HG03469 (cell line): ENCODE results near the gene PTPRH.
"Not testable (repeated sequence)": the region's sequence is repeated elsewhere in the genome, so short reads cannot be mapped to it uniquely, and the experiment has no call there.

Source experiments
- ATAC-seq: cut with Tn5 transposase; IDR thresholded peaks from one replicate; pipeline ENCODE4 v1.9.1; 2021; ENCODE audit warnings: mild to moderate bottlenecking, moderate library complexity, moderate number of reproducible peaks; ENCODE audit not compliant: unreplicated experiment

Gene PTPRH

DNA sequence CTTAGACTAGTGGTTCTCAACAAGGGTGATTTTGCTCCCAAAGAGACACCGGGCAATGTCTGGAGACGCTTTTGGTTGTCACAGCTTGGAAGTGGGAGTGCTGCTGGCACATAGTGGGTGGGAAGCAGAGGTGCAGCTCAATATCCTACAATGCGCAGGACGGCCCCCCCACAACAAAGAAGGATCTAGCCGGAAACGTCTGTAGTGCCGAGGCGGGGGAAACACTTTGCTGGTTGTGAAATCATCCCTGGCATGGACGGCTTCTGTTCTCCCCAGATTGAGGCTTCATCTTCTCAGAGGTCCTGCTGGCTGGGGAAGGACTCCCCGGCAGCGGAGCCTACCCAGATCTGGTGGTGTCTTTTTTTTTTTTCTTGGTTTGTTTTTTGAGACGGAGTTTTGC, 15.8 kb downstream of the PTPRH start:
- ATAC-seq: no peak

GRCh38 chr19:55189403-55189835, 19.9 kb downstream of the PTPRH start:
- ATAC-seq: no peak

- no peak for ATAC-seq
Measured at GRCh38 chr19:55188625-55189024, 20.7 kb downstream of the PTPRH start.

DNA sequence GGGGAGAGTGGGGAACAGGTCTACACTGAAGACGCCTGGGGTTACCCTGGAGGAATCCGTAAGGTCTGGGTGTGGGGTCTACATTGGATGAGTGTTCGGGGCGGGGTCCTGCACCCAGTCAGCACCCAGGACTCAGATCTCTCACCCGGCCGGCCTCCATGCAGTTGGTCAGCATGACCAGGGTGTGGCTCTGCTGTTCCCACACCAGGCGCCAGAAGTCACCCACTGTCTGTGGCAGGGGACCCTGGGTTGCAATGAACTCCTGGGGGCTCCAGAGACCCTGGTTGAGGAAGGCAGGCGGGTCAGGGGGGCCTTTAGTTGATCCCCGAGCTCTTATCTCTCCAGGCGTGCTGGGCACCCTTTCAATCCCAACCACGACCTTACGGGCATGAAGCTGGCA, 23.2 kb downstream of the PTPRH start:
- no peak for ATAC-seq

GRCh38 chr19:55181740-55182139, 27.6 kb downstream of the PTPRH start:
- no peak for ATAC-seq

DNA sequence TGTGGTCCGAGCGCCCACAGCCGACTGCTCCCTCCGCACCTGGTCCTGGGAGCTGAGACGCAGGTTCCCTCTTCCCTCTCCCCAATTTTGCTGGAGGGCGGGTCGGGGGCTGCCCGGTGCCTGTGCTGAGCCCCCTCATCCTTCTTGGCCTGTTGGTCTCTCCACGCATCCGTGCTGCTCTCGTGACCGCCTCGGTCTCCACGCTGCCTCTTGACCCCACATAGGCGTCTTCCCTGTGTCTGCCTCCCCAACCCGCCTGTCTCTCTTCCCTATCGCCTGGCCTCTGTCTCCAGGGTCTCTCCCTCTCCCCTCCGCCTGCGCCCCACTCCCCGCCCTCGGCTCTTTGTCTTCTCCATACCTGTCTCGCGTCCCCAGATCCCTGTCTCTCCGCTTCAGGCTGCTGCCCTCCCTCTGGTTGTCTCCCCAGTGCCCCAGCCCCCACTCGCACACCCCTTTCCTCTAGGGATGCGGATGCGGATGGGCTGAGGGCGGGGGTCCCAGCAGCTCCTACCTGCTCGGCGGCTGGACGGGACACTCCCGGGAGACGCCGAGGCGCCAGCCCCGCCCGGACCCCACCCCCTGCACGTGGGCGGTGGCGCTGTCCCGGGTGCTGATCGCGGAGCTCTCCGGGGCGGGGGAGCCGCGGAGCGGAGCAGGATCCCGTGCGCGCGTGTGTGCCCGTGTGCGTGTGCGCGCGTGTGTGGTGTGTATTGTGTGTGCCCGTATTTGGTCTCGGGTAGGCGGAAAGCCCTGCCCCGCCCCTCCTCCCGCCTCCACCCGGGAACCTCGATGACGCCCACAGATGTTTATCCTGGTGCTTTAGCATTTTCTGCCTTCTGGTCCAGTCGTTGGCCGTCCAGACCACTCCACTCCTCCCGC, 29.5 kb downstream of the PTPRH start, which contains the start of gene SYT5:
Gene SYT5, minus strand, starts transcription at position 684 of the 879 bp plus-strand sequence. CDS start 1,248 bp downstream, outside the sequence.
- ATAC-seq: no peak

GRCh38 chr19:55178781-55179599, 30.3 kb downstream of the PTPRH start:
- peak; percentile 67 for ATAC-seq

DNA sequence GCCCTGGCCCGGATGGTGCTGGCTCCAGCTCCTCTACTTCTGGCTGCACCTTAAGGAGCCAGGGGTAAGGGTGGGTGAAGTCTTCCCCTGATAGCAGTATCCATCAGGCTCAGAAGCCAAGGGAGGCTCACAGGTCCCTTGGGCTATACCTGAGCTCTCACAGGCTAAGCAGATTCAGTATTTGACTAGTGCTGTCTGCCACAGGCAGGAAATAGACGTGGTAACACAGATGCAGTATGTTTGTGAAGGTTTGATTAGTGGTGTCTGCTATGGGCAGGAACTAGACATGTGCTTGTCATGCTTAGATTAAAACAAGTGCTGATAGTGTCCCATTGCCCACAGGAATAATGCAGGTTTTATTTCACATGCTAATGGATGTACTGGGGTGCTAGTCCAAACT, 33.2 kb downstream of the PTPRH start:
- no peak for ATAC-seq

- ATAC-seq: no peak
Measured at GRCh38 chr19:55175117-55175867, 34.0 kb downstream of the PTPRH start.

DNA sequence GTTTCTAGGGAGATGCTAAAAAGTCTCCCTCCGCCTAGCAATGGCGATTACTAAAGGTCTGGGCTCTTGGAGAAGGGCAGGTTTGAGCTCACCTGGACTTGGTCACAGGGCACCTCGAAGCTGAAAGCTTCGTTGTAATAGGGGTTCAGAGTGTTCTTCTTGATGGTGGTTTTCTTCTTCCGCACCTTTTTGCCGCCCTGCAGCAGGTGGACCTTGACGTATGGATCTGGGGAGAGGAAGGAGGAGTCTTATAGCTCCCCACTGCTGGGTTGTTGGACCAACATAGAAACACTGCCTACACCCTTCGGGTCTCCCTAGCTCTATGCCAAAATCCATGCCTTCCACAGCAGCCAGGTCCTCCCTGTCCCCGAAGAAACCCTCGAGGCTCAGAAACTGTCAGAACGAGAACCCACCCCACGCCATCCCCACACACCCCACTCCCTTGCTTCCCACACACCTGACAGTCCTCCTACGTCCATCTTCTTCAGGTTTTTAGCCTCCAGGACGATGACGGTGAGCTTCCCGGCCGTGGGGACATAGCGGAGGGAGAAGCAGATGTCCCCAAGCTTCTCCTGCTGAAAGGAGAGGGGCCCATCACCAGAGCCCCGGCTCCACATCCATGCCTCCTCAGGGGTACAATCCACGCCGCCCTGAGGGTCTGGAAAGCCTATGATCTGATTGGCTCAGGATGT, 34.7 kb downstream of the PTPRH start:
- no peak for ATAC-seq

DNA sequence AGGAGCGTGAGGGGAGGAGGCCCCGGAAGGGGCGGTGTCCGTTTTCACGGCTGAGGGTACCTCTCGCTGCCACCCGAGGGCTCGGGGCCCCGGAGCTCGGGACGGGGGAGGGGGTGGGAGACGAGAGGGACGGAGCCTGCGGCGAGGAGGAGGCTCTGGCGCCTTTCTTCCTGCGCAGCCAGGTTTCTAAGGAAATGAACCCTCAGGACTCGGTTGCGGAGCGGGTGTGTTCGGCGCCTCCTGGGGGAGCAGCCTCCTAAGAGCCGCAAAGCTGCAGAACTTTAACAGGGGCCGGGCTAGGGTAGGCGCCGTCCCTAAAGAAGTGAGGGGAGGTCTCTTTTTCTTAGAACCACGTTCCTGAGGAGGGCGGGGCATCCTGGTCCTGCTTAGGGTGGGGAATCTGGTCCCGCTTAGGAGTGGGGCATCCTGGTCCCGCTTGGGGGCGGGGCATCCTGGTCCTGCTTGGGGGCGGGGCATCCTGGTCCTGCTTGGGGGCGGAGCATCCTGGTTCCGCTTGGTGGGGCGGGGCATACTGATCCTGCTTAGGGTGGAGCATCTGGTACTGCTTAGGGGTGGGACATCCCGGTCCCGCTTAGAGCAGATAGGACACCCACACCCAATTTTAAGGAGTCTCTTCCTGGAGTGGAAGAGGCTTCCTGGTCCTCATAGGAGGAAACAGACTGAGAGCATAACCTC, 35.4 kb downstream of the PTPRH start:
- no peak for ATAC-seq

- ATAC-seq: no peak
Measured at GRCh38 chr19:55173186-55173713, 36.1 kb downstream of the PTPRH start.

- no peak for ATAC-seq
Measured at GRCh38 chr19:55172741-55173140, 36.6 kb downstream of the PTPRH start.

GRCh38 chr19:55172318-55172717, 37.0 kb downstream of the PTPRH start:
- not testable (repeated sequence) for ATAC-seq

- no peak for ATAC-seq
Measured at GRCh38 chr19:55171440-55171839, 37.9 kb downstream of the PTPRH start.

- no peak for ATAC-seq
Measured at GRCh38 chr19:55169136-55169535, 40.2 kb downstream of the PTPRH start.

DNA sequence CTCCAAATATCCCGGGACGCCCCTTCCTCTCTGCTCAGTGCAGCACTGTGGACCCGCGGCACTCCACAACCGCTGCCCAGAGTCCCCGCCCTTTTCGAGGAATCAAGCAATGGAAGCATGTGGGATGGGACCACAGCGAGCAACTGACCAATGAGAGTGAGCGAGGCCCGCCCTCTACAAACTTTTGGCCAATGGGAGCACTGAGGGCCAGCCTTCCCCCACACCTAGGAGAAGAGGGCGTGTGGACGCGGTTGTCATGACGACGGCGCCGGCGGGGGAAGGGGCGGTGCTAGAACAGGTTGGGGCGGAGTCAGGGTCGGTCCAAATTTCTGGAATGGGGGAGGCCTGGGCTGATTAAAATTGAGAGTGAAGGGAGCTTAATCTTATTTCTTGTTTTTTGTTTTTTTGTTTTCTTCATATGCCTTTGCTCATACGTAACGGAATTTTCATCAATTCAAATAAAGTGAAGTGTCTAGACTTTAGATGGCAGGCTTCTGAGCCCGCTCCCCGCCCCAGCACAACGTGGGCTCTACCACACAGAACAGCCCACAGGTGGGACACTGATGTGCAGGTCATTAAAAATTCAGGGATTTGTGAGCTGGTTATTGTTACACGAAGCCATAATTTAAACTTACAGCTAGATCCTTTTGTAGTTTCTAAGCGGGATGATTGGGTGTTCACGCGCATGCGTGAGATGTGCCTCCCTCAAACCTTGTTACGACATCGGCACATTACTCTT, 42.6 kb downstream of the PTPRH start, which contains the start of gene DNAAF3:
Gene DNAAF3, minus strand, starts transcription at position 84 of the 739 bp plus-strand sequence. CDS start 200 bp downstream, outside the sequence.
- ATAC-seq: peak; percentile 67

- no peak for ATAC-seq
Measured at GRCh38 chr19:55165952-55166529, 43.3 kb downstream of the PTPRH start.
